ENCODE results near the gene SEMA4D.

- TF ChIP-seq CTCF (CRISPR knock-in tag; IDR thresholded peaks at IDR 0.05) (no peak), MYC (CRISPR knock-in tag; IDR thresholded peaks at IDR 0.05; ENCODE audit: borderline replicate concordance) (no peak), JUNB (CRISPR knock-in tag; IDR thresholded peaks at IDR 0.05; ENCODE audit: borderline replicate concordance) (no peak), ETV5 (CRISPR knock-in tag; IDR thresholded peaks at IDR 0.05; ENCODE audit: borderline replicate concordance) (no peak), POLR2A (IDR thresholded peaks at IDR 0.05; ENCODE audit: insufficient read depth in 1 of 2, low read depth in 2 of 2, low read length in 2 of 2) (no peak)
These were observed 35.6 kb upstream of the SEMA4D start for GRCh38 chr9:89533411-89534095.
